GM12872 (cell line): Measurements from ENCODE around the gene EXOSC2.

Experiments
- TF ChIP-seq, protein P1 (sequence below): IDR thresholded peaks from 3 replicates; pipeline ENCODE4 v1.5.1; 2011; ENCODE audit warnings: low read depth, mild to moderate bottlenecking, low read length, moderate library complexity; ENCODE audit not compliant: insufficient read depth

Gene EXOSC2

GRCh38 chr9:130693426-130694191, at the start of gene EXOSC2:
Gene EXOSC2 (plus strand): TSS chr9:130693780. CDS start chr9:130693792, 12 bp downstream.
- TF ChIP-seq, protein P1, sequence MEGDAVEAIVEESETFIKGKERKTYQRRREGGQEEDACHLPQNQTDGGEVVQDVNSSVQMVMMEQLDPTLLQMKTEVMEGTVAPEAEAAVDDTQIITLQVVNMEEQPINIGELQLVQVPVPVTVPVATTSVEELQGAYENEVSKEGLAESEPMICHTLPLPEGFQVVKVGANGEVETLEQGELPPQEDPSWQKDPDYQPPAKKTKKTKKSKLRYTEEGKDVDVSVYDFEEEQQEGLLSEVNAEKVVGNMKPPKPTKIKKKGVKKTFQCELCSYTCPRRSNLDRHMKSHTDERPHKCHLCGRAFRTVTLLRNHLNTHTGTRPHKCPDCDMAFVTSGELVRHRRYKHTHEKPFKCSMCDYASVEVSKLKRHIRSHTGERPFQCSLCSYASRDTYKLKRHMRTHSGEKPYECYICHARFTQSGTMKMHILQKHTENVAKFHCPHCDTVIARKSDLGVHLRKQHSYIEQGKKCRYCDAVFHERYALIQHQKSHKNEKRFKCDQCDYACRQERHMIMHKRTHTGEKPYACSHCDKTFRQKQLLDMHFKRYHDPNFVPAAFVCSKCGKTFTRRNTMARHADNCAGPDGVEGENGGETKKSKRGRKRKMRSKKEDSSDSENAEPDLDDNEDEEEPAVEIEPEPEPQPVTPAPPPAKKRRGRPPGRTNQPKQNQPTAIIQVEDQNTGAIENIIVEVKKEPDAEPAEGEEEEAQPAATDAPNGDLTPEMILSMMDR, result no peak

DNA sequence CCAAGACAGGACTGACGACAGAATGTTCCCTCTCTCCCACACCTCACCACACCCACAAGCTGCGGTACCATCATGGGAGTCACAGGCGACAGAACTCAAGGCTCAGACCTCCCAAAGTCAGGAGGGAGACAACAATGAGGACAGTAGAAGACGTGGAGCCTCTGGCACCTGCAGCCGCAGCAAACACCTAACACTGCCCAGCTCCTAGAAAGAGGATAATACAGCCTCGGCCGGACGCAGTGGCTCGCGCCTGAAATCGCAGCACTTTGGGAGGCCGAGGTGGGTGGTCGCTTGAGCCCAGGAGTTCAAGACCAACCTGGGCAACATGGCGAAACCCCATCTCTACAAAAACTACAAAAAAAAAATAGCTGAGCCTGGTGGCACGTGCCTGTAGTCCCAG, 42.4 kb upstream of the EXOSC2 start:
- TF ChIP-seq, protein P1, result no peak

DNA sequence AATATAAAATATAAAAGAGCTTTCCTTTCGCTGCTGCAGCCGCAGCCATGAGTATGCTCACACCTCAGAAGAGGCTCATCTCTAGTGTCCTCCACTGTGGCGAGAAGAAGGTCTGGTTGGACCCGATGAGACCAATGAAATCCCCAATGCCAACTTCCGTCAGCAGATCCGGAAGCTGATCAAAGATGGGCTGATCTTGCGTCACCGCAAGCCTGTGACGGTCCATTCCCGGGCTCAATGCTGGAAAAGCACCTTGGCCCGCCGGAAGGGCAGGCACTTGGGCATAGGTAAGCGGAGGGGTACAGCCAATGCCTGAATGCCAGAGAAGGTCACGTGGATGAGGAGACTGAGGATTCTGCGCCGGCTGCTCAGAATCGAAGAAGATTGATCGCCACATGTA, 41.8 kb upstream of the EXOSC2 start:
- TF ChIP-seq, protein P1, result no peak

- TF ChIP-seq, protein P1, result no peak
Observed at GRCh38 chr9:130654879-130655278, 38.7 kb upstream of the EXOSC2 start.

- TF ChIP-seq, protein P1, result no peak
Observed at GRCh38 chr9:130658893-130659698, 34.5 kb upstream of the EXOSC2 start.

DNA sequence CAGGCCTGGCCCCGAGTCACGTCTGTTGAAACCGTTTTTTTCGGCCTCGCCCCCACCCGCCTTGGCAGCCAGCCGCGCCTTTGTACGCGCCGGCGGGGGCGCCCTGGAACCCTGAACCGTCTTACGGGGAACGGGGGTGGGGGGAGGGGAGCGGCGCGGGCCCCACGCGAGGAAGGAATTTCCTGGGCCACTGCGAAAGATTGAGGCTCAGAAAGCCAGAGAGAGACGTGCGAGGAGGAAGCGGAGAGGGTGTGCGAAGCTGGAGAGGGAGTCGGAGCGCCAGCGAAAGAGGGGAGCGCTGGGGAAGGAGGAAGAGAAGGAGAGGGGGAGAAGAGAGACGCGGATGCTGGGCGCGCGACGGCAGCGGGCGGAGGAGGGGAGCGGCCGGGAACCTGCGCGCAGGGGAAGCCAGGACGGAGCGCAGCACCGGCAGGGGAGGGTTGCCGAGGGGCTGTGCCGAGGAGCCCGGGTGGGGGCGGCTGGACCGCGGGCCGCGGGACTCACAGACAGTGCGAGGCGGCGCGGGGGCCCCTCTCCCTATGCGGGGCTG, 33.8 kb upstream of the EXOSC2 start:
- TF ChIP-seq, protein P1, result no peak

- TF ChIP-seq, protein P1, result no peak
Observed at GRCh38 chr9:130660326-130660682, 33.3 kb upstream of the EXOSC2 start.
